Astrocyte (in vitro differentiated cells and primary cell): ENCODE measurements around the gene RHOC. TPM values are rescaled to one million over a fixed set of nuclear protein-coding genes. Genes with fewer than 3 reads are reported as not detected.

Experiments
- DNase-seq: peaks from one replicate; pipeline ENCODE4 v3.0.0-alpha.2; 2010; ENCODE audit warnings: low read depth
- FAIRE-seq: peaks from 2 replicates; lab custom pipeline; 2011; peaks lifted over from hg19 to GRCh38; lab: Jason Lieb, UNC
- H2AFZ ChIP-seq: 2 replicates; pipeline ENCODE4 v1.6.0; 2012; ENCODE audit warnings: low read depth, low read length, inconsistent platforms
- H3K27ac ChIP-seq: 2 replicates; pipeline ENCODE4 v1.5.1; 2011; ENCODE audit warnings: low read depth, low read length, inconsistent platforms
- H3K27me3 ChIP-seq: 2 replicates; pipeline ENCODE4 v1.6.0; 2011; ENCODE audit warnings: low read length, inconsistent platforms; ENCODE audit not compliant: insufficient read depth
- H3K36me3 ChIP-seq: 2 replicates; pipeline ENCODE4 v1.5.1; 2011; ENCODE audit warnings: low read length, inconsistent platforms; ENCODE audit not compliant: insufficient read depth
- H3K4me1 ChIP-seq: 2 replicates; pipeline ENCODE4 v1.5.1; 2011; ENCODE audit warnings: low read length, inconsistent platforms; ENCODE audit not compliant: insufficient read depth
- H3K4me2 ChIP-seq: 2 replicates; pipeline ENCODE4 v1.6.0; 2012; ENCODE audit warnings: low read length, inconsistent platforms
- H3K4me3 ChIP-seq: 2 replicates; pipeline ENCODE4 v1.5.1; 2011; ENCODE audit warnings: low read depth, mild to moderate bottlenecking, low read length, inconsistent platforms; ENCODE audit not compliant: insufficient read depth
- H3K79me2 ChIP-seq: 2 replicates; pipeline ENCODE4 v1.6.0; 2012; ENCODE audit warnings: mild to moderate bottlenecking, low read length, inconsistent platforms; ENCODE audit not compliant: insufficient read depth
- H3K9ac ChIP-seq: 2 replicates; pipeline ENCODE4 v1.6.0; 2012; ENCODE audit warnings: mild to moderate bottlenecking, low read length, inconsistent platforms
- H3K9me3 ChIP-seq: 2 replicates; pipeline ENCODE4 v1.5.1; 2012; ENCODE audit warnings: low read depth, mild to moderate bottlenecking, low read length, inconsistent platforms; ENCODE audit not compliant: insufficient read depth
- H4K20me1 ChIP-seq: 2 replicates; pipeline ENCODE4 v1.6.0; 2012; ENCODE audit warnings: low read length, inconsistent platforms; ENCODE audit not compliant: insufficient read depth
- H3K27ac Mint-ChIP-seq: one replicate; pipeline ENCODE4 v1.8.0; 2021; ENCODE audit warnings: mild to moderate bottlenecking, mixed read lengths; ENCODE audit not compliant: unreplicated experiment
- H3K27me3 Mint-ChIP-seq: one replicate; pipeline ENCODE4 v1.8.0; 2021; ENCODE audit warnings: low read depth, mixed read lengths; ENCODE audit not compliant: unreplicated experiment
- H3K36me3 Mint-ChIP-seq: one replicate; pipeline ENCODE4 v1.8.0; 2021; ENCODE audit warnings: low read depth, mixed read lengths; ENCODE audit not compliant: unreplicated experiment
- H3K4me1 Mint-ChIP-seq: one replicate; pipeline ENCODE4 v1.8.0; 2021; ENCODE audit warnings: low read depth, mixed read lengths; ENCODE audit not compliant: unreplicated experiment
- H3K4me3 Mint-ChIP-seq: one replicate; pipeline ENCODE4 v1.8.0; 2021; ENCODE audit warnings: mild to moderate bottlenecking, moderate library complexity, mixed read lengths; ENCODE audit not compliant: unreplicated experiment
- H3K9me3 Mint-ChIP-seq: one replicate; pipeline ENCODE4 v1.8.0; 2021; ENCODE audit warnings: mild to moderate bottlenecking, mixed read lengths; ENCODE audit not compliant: unreplicated experiment
- CTCF ChIP-seq: IDR thresholded peaks from 2 replicates; pipeline ENCODE4 v1.5.1; 2011; ENCODE audit warnings: low read depth, mild to moderate bottlenecking, inconsistent platforms, low read length, moderate library complexity; ENCODE audit not compliant: insufficient read depth
- EZH2 ChIP-seq: IDR thresholded peaks from 2 replicates; pipeline ENCODE4 v1.6.1; 2012; ENCODE audit warnings: mild to moderate bottlenecking, low read length, inconsistent platforms; ENCODE audit not compliant: insufficient read depth
- total RNA-seq: library from RNA; stranded (reverse); gene quantifications from 2 replicates; pipeline ENCODE4 v1.2.1, GENCODE V29; 2021

The RHOC gene
- total RNA-seq, 1 donor from 2014 or later = 657 TPM

- peak overlapping the region; percentile 69 for H3K9ac ChIP-seq
- H3K79me2 ChIP-seq = peaks cover 46% of the 10 kb centered on the region
- H3K9me3 ChIP-seq = no peaks in the 10 kb centered on the region
- Mint-ChIP-seq H3K27me3 (no peaks in the 10 kb centered on the region), H3K4me3 (peak overlapping the region; percentile 71), H3K9me3 (no peaks in the 10 kb centered on the region), H3K36me3 (peaks cover 23% of the 10 kb centered on the region), H3K27ac (peak overlapping the region; percentile 96), H3K4me1 (peaks cover 55% of the 10 kb centered on the region)
- DNase-seq (no peak), FAIRE-seq (no peak)
- H3K4me1 ChIP-seq = peaks cover 59% of the 10 kb centered on the region
- no peak for TF ChIP-seq EZH2
- no peak for TF ChIP-seq CTCF
- H3K27me3 ChIP-seq = no peaks in the 10 kb centered on the region
- H3K36me3 ChIP-seq = peaks cover 22% of the 10 kb centered on the region
- peak overlapping the region; percentile 78 for H3K4me2 ChIP-seq
- H3K27ac ChIP-seq = peak overlapping the region; percentile 86
- no peak overlapping the region for H3K4me3 ChIP-seq
- H4K20me1 ChIP-seq = peaks cover 40% of the 10 kb centered on the region
- H2AFZ ChIP-seq = no peak overlapping the region
Observed at GRCh38 chr1:112701227-112702066, 5.5 kb downstream of the RHOC start.

GRCh38 chr1:112700290-112701226 is 6.4 kb downstream of the RHOC start:
- Mint-ChIP-seq H3K27ac (peak overlapping the region; percentile 96), H3K27me3 (no peaks in the 10 kb centered on the region), H3K36me3 (peaks cover 21% of the 10 kb centered on the region), H3K9me3 (no peaks in the 10 kb centered on the region), H3K4me1 (peaks cover 55% of the 10 kb centered on the region), H3K4me3 (peak overlapping the region; percentile 68)
- Histone ChIP-seq H3K4me3 (peak overlapping the region; percentile 11), H4K20me1 (peaks cover 35% of the 10 kb centered on the region), H3K27ac (peak overlapping the region; percentile 86), H3K27me3 (no peaks in the 10 kb centered on the region), H3K9ac (peak overlapping the region; percentile 69), H3K9me3 (no peaks in the 10 kb centered on the region), H3K79me2 (peaks cover 37% of the 10 kb centered on the region), H2AFZ (no peak overlapping the region), H3K4me2 (peak overlapping the region; percentile 78), H3K4me1 (peaks cover 55% of the 10 kb centered on the region), H3K36me3 (peaks cover 25% of the 10 kb centered on the region)
- DNase-seq = peak; percentile 90
- FAIRE-seq = no peak
- no peak for TF ChIP-seq EZH2

- peak overlapping the region; percentile 96 for H3K27ac Mint-ChIP-seq
- Histone ChIP-seq H4K20me1 (peaks cover 26% of the 10 kb centered on the region), H2AFZ (no peak overlapping the region), H3K9me3 (no peaks in the 10 kb centered on the region), H3K79me2 (peaks cover 27% of the 10 kb centered on the region), H3K9ac (peak overlapping the region; percentile 69), H3K27me3 (no peaks in the 10 kb centered on the region), H3K27ac (peak overlapping the region; percentile 86), H3K4me3 (no peak overlapping the region), H3K36me3 (peaks cover 31% of the 10 kb centered on the region), H3K4me1 (peaks cover 50% of the 10 kb centered on the region), H3K4me2 (peak overlapping the region; percentile 78)
- H3K27me3 Mint-ChIP-seq = no peaks in the 10 kb centered on the region
- TF ChIP-seq CTCF (no peak), EZH2 (no peak)
- DNase-seq (no peak), FAIRE-seq (no peak)
- peaks cover 55% of the 10 kb centered on the region for H3K4me1 Mint-ChIP-seq
- peak overlapping the region; percentile 2 for H3K4me3 Mint-ChIP-seq
- H3K36me3 Mint-ChIP-seq = peaks cover 25% of the 10 kb centered on the region
- no peaks in the 10 kb centered on the region for H3K9me3 Mint-ChIP-seq
Observed at GRCh38 chr1:112699425-112700144, 7.3 kb downstream of the RHOC start.
